ENCODE data around the gene ACOXL.

Gene ACOXL

GRCh38 chr2:110702514-110703380 is 29.6 kb upstream of the ACOXL start:
- TF ChIP-seq, protein P1, sequence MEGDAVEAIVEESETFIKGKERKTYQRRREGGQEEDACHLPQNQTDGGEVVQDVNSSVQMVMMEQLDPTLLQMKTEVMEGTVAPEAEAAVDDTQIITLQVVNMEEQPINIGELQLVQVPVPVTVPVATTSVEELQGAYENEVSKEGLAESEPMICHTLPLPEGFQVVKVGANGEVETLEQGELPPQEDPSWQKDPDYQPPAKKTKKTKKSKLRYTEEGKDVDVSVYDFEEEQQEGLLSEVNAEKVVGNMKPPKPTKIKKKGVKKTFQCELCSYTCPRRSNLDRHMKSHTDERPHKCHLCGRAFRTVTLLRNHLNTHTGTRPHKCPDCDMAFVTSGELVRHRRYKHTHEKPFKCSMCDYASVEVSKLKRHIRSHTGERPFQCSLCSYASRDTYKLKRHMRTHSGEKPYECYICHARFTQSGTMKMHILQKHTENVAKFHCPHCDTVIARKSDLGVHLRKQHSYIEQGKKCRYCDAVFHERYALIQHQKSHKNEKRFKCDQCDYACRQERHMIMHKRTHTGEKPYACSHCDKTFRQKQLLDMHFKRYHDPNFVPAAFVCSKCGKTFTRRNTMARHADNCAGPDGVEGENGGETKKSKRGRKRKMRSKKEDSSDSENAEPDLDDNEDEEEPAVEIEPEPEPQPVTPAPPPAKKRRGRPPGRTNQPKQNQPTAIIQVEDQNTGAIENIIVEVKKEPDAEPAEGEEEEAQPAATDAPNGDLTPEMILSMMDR (IDR thresholded peaks at IDR 0.05; ENCODE audit: insufficient read depth, missing control alignments): no peak
- DNase-seq (ENCODE audit: insufficient read length, low spot score) (no peak), FAIRE-seq (no peak)

DNA sequence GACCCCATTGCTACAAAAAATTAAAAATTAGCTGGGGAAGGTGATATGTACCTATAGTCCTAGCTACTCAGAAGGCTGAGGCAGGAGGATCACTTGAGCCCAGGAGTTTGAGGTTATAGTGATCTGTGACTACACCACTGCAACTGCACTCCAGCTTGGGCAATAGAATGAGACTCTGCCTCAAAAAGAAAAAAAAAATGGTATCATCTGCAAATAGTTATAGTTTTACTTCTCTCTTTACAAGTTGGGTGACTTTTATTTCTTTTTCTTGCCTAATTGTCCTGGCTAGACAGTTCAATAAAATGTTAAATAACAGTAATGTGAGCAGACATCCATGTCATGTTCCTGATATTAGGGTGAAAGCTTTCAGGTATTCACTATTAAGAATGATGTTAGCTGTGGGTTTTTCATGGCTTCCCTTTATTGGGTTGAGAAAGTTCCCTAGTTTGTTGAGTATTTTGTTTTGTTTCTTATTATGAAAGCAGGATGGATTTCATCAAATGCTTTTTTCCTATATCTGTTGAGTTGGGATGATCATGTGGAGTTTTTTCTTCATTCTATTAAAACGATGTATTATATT is 24.9 kb upstream of the ACOXL start:
- FAIRE-seq: no peak
- DNase-seq (ENCODE audit: insufficient read length, low spot score): no peak

DNA sequence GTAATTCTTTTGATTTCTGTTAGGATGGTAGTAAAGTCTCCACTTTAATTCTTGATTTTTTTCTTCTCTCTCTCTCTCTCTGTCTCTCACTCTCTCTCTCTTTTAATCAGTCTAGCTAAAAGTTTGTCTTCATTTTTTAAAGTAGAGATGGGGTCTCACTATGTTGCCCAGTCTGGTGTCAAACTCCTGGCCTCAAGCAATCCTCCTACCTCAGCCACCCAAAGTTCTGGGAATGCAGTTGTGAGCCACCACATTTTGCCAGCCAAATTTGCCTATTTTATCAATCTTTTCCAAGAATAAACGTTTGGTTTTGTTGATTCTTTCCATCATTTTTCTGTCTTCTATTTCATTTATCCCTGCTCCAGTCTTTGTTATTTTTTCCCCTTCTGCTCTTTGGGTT is 23.9 kb upstream of the ACOXL start:
- FAIRE-seq (no peak), DNase-seq (ENCODE audit: insufficient read length, low spot score) (no peak)
- TF ChIP-seq, protein P1 (IDR thresholded peaks at IDR 0.05; ENCODE audit: insufficient read depth, missing control alignments): no peak

More for the DNA sequence above, 24.9 kb upstream of the ACOXL start:
- TF ChIP-seq, protein P1 (IDR thresholded peaks at IDR 0.05; ENCODE audit: insufficient read depth, missing control alignments): no peak

DNA sequence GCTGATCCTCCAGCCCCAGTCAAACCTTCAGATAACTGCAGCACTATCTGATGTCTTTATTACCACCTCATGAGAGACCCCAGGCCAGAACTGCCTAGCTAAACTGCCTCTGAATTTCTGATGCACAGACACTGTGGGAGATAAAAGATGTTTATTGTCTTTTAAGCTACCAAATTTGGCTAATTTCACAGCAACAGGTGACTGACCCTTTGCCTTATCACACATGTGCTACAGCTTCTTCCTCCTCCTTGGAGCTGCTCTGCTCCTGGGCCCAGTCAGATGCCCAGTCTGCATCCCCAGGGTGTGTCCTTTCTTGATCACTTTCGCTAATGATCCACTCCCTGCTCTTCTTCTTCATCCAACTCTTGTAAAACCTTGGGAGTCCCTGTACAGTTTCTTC is 19.6 kb upstream of the ACOXL start:
- TF ChIP-seq, protein P1 (IDR thresholded peaks at IDR 0.05; ENCODE audit: insufficient read depth, missing control alignments): no peak
- FAIRE-seq (no peak), DNase-seq (ENCODE audit: insufficient read length, low spot score) (no peak)

- FAIRE-seq: no peak
- DNase-seq (ENCODE audit: insufficient read length, low spot score): no peak
- TF ChIP-seq, protein P1 (IDR thresholded peaks at IDR 0.05; ENCODE audit: insufficient read depth, missing control alignments): no peak
Measured at GRCh38 chr2:110713513-110714362, 18.6 kb upstream of the ACOXL start.

GRCh38 chr2:110714452-110715224 is 17.7 kb upstream of the ACOXL start:
- TF ChIP-seq, protein P1 (IDR thresholded peaks at IDR 0.05; ENCODE audit: insufficient read depth, missing control alignments): no peak
- FAIRE-seq: no peak
- DNase-seq (ENCODE audit: insufficient read length, low spot score): no peak
